Stomach smooth muscle (tissue), 2 donors: ENCODE results near the gene HINT2.

ENCODE experiments used
- H3K27ac ChIP-seq: one replicate; pipeline ENCODE4 v1.7.0; 2013; ENCODE audit warnings: mild to moderate bottlenecking, low read length, inconsistent platforms
- H3K27me3 ChIP-seq, 2 donors: one replicate each; pipeline ENCODE4 v1.7.0; 2013; ENCODE audit warnings: low read length in 2 of 2; ENCODE audit not compliant: insufficient read depth in 2 of 2, control insufficient read depth in 1 of 2
- H3K36me3 ChIP-seq, 2 donors: one replicate each; pipeline ENCODE4 v1.7.0; 2013; ENCODE audit warnings: low read length in 2 of 2; ENCODE audit not compliant: control insufficient read depth in 2 of 2, insufficient read depth in 2 of 2
- H3K4me1 ChIP-seq: one replicate; pipeline ENCODE4 v1.7.0; 2013; ENCODE audit warnings: low read length; ENCODE audit not compliant: control insufficient read depth, insufficient read depth
- H3K4me3 ChIP-seq, 2 donors: one replicate each; pipeline ENCODE4 v1.7.0; 2013; ENCODE audit warnings: low read length in 2 of 2
- H3K9ac ChIP-seq, 2 donors: one replicate each; pipeline ENCODE4 v1.7.0; 2013; ENCODE audit warnings: low read length in 2 of 2, mild to moderate bottlenecking in 1 of 2
- H3K9me3 ChIP-seq, 2 donors: one replicate each; pipeline ENCODE4 v1.7.0; 2013; ENCODE audit warnings: low read length in 2 of 2; ENCODE audit not compliant: control insufficient read depth in 2 of 2
- donor health status: healthy.
- donor health status: Pancreatic carcinoma.

Gene HINT2

DNA sequence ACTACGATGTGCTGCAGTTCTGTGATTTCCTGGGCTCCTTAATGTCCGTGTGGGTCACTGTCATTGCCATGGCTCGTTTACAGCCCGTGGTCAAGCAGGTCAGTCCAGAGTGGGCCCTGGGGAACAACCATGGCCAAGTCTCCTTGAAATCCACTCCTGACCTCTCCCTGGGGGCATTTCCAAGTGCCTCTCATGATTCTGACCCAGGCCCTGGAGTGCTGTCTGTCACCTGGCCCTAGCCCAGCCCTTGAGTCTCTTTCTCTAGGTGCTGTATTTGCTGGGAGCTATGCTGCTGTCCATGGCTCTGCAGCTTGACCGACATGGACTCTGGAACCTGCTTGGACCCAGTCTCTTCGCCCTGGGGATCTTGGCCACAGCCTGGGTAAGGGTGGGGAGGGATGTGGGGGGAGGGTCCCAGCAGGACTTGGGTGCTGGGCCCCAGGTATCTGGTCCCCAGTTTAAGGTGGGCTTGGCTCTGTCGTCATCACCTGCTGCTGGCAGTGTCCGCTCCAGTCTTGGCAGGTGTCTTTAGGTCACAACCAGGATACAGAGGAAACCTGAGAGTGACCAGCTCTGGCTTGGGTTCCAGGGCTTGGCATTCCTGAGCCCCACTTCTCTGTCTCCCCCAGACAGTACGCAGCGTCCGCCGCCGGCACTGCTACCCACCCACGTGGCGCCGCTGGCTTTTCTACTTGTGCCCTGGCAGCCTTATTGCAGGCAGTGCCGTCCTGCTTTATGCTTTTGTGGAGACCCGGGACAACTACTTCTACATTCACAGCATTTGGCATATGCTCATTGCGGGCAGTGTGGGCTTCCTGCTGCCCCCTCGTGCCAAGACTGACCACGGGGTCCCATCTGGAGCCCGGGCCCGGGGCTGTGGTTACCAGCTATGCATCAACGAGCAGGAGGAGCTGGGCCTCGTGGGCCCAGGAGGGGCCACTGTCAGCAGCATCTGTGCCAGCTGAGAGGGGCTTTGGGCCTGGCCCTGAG is 38.3 kb upstream of the HINT2 start:
- H3K9ac ChIP-seq = no peak overlapping the region
- H3K9me3 ChIP-seq = no peaks in the 10 kb centered on the region
- H3K4me1 ChIP-seq = peaks cover 3% of the 10 kb centered on the region
- H3K27ac ChIP-seq = no peak overlapping the region
- no peak overlapping the region for H3K4me3 ChIP-seq
- H3K36me3 ChIP-seq = peaks cover 13 to 14% of the 10 kb centered on the region in 2 donors
- no peaks in the 10 kb centered on the region for H3K27me3 ChIP-seq

DNA sequence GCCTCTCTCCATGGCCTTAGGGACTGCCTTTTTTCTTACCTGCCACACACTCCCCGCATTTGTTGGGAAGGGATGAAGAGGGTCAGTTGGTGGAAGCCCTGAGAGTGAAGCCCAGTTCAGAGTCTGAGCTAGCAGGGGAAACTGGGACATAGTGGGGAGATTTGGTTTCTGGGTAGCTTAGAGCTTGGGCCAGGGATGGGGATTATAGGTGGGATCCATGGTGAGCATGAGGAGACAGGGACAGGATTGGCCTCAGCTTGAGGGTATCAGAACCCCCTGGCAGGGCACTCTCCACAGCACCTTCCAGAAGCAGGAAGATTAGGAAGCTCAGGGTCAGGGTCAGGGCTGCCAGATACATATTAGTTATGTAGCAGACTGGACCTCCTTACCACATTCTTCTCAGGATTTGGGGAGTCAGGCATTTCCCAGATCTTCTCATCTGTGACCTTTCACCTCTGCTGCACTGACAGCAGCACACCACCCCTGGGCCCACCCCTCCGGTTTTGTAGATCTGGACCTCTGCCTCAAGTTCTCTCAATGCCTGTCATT is 37.5 kb upstream of the HINT2 start:
- Histone ChIP-seq H3K4me1 (peaks cover 12% of the 10 kb centered on the region), H3K27me3 (no peaks in the 10 kb centered on the region), H3K9ac (no peak overlapping the region), H3K4me3 (no peak overlapping the region), H3K9me3 (no peaks in the 10 kb centered on the region), H3K36me3 (peaks cover 13 to 14% of the 10 kb centered on the region in 2 donors), H3K27ac (no peak overlapping the region)

DNA sequence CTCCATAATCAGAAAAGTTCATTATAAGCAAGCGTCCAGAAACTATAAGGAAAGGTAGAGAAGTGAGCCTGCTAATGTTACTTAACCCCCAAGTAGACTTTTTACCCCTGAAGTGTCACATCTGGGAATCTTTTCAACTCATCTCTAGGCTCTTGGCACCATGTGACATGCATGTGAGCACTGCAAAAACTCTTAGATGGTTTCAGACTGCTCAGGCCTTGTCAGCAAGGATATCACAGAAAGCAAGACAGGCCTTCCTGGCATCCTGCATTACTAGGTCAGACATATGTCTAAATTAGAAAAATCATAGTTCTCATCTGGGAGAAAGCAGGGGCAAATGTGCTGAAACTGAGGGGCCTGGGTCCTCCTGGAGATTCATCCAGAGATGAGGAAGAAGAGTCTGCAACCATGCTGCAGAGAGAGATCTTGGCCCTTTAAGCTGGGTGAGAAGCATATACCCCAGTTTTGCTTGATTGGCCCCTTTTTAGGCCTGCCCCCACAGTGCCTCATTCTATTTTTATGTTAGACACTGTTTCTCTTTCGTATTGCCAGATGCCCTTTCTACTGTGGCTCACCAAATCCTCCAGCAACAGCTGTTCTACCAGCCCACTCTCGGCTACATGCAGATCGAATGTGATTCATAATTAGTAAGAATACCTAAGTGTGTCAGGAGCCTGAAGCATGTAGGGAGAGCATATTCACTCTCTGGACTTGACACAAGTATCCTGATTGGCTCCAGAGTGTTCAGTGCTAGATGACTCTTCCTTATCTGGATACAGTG is 33.1 kb upstream of the HINT2 start:
- peaks cover 44% of the 10 kb centered on the region for H3K4me1 ChIP-seq
- H3K36me3 ChIP-seq = peaks cover 11 to 17% of the 10 kb centered on the region in 2 donors
- peak overlapping the region; percentile 23 to 47 for H3K9ac ChIP-seq
- H3K27me3 ChIP-seq = no peaks in the 10 kb centered on the region
- no peaks in the 10 kb centered on the region for H3K9me3 ChIP-seq
- H3K4me3 ChIP-seq = peak overlapping the region in 1 of 2 donors; percentile 15
- peak overlapping the region; percentile 76 for H3K27ac ChIP-seq

DNA sequence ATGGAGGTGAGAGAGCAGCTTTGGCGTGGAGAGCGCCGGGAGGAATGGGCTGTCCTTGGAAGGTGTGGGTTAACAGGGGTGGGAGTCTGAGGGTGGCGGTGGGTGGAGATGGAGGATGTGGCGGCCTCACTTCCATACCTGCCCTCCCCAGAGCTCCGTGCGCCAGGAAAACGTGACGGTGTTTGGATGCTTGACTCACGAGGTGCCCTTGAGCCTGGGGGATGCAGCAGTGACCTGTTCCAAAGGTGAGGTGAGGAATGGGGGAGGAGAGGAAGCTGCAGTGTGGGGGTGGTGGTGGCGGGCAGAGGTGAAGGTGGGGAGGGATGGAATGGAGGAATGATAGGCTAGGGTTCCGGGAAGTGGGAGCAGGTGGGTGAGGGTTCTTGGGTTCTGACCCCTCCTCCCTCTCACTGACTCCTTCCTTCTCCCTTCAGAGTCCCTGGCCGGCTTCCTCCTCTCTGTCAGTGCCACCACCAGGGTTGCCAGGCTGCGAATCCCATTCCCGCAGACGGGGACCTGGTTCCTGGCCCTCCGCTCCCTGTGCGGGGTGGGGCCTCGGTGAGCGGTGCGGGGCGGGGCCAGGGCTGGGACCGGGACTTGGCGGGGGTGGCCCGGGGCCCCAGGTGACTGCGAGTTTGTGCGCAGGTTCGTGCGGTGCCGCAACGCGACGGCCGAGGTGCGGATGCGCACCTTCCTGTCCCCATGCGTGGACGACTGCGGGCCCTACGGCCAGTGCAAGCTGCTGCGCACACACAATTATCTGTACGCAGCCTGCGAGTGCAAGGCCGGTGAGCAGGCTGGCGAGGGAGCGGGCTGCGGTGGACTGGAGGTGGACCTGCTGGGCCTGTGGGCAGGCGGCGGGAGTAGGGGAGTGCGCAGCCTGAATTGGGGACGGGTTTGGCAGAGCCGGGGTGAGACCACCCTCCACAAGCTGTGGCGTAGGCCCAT is 31.3 kb upstream of the HINT2 start:
- peaks cover 14 to 16% of the 10 kb centered on the region in 2 donors for H3K36me3 ChIP-seq
- peak overlapping the region; percentile 76 for H3K27ac ChIP-seq
- H3K27me3 ChIP-seq = no peaks in the 10 kb centered on the region
- H3K9ac ChIP-seq = peak overlapping the region in 1 of 2 donors; percentile 2
- peaks cover 44% of the 10 kb centered on the region for H3K4me1 ChIP-seq
- H3K9me3 ChIP-seq = no peaks in the 10 kb centered on the region
- H3K4me3 ChIP-seq = peak overlapping the region in 1 of 2 donors; percentile 15

DNA sequence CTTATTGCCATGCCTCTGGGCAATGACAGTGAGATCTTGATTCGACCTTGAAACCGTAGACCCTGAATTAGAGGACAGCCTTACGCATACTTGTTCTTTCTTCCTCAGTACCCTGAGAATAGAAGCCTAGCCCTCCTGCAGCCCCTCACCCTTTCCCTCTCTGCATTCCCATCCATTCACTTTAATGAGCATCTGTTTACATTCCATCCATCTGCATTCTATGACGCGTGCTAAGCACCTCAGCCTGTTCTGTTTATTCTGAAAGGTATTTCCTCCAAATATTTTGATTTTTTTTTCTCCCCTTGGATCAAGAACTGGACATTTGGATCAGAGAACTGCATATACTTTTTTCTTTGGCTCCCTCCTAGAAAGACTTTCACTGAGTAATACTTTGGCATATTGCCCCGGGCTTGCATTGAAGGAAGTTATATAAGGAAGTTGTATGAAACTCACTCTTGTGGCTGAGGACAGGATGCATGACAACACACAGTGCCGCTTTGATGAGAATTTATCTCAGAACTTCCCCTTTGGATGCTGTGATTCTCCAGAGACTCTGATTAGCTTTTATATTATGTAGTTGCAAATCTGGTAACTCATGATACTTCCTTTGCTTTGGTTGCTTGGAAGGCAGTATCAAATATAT is 29.9 kb upstream of the HINT2 start:
- Histone ChIP-seq H3K36me3 (peaks cover 14 to 16% of the 10 kb centered on the region in 2 donors), H3K9me3 (no peaks in the 10 kb centered on the region), H3K4me1 (peaks cover 44% of the 10 kb centered on the region), H3K27me3 (no peaks in the 10 kb centered on the region), H3K9ac (peak overlapping the region; percentile 2 to 62), H3K27ac (peak overlapping the region; percentile 76), H3K4me3 (peak overlapping the region in 1 of 2 donors; percentile 36)

DNA sequence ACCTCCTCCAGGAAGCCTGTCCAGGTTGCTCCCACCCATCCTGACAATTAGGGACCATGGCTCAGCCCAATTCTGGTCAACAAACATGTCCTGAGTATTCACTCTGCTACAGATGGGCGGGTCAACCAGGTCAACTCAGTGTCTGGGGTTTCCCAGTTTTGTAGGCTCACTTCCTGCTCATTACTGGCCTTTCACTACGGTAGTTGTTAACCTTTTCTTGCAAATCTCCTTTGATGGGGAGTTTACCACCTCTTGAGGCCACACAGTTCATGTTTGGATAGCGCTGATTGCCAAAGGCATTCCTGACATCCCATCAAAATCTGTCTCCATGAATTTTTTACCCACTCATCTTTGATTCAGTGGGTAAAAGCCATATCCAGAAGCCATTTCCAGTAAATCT is 28.0 kb upstream of the HINT2 start:
- Histone ChIP-seq H3K9me3 (no peaks in the 10 kb centered on the region), H3K27ac (no peak overlapping the region), H3K36me3 (peaks cover 14 to 16% of the 10 kb centered on the region in 2 donors), H3K9ac (no peak overlapping the region), H3K4me1 (peaks cover 36% of the 10 kb centered on the region), H3K27me3 (no peaks in the 10 kb centered on the region), H3K4me3 (no peak overlapping the region)

DNA sequence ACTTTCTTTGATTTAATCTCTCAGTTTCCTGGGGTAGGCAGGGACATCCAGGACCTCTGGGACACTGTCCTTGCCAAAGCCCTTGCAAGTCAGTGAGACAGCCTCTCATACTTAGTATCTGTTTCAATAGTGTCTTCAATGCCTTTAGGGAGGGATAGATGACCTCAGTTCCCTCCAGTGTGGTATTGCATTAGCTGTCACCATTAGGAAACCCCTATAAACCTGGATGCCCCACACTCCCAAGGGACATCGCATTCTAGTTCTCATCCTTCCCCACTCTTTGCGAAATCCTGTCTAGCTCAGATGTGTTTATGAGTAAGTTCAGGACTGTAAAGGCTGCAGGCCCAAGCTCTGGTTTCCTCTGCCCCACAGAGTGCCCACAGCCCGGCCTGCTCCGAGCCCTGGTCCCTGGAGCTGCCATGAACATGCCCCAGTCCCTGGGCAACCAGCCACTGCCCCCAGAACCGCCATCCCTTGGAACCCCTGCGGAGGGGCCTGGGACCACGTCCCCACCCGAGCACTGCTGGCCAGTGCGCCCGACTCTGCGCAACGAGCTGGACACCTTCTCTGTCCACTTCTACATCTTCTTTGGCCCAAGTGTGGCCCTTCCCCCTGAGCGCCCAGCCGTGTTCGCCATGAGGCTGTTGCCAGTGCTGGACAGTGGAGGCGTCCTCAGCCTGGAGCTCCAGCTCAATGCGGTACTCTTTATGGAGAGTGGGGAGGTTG is 27.3 kb upstream of the HINT2 start:
- peaks cover 30% of the 10 kb centered on the region for H3K4me1 ChIP-seq
- no peak overlapping the region for H3K27ac ChIP-seq
- no peaks in the 10 kb centered on the region for H3K9me3 ChIP-seq
- H3K4me3 ChIP-seq = no peak overlapping the region
- H3K36me3 ChIP-seq = peaks cover 12 to 14% of the 10 kb centered on the region in 2 donors
- H3K9ac ChIP-seq = no peak overlapping the region
- H3K27me3 ChIP-seq = no peaks in the 10 kb centered on the region

DNA sequence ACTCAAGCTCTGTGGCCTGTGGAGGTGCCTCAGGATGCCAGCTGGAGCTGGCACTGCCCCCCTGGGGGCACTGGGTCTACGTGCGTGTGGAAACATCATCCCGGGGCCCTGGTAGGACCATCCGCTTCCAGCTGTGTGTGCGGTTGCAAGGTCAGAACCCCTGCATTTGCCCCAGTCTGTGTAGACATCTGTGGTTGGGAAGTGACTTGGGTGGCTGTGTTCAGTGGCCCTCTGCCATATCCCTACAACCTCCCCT is 26.7 kb upstream of the HINT2 start:
- H3K9ac ChIP-seq = no peak overlapping the region
- H3K36me3 ChIP-seq = peaks cover 6 to 8% of the 10 kb centered on the region in 2 donors
- no peak overlapping the region for H3K27ac ChIP-seq
- H3K4me1 ChIP-seq = peaks cover 25% of the 10 kb centered on the region
- H3K4me3 ChIP-seq = no peak overlapping the region
- H3K27me3 ChIP-seq = no peaks in the 10 kb centered on the region
- H3K9me3 ChIP-seq = no peaks in the 10 kb centered on the region

DNA sequence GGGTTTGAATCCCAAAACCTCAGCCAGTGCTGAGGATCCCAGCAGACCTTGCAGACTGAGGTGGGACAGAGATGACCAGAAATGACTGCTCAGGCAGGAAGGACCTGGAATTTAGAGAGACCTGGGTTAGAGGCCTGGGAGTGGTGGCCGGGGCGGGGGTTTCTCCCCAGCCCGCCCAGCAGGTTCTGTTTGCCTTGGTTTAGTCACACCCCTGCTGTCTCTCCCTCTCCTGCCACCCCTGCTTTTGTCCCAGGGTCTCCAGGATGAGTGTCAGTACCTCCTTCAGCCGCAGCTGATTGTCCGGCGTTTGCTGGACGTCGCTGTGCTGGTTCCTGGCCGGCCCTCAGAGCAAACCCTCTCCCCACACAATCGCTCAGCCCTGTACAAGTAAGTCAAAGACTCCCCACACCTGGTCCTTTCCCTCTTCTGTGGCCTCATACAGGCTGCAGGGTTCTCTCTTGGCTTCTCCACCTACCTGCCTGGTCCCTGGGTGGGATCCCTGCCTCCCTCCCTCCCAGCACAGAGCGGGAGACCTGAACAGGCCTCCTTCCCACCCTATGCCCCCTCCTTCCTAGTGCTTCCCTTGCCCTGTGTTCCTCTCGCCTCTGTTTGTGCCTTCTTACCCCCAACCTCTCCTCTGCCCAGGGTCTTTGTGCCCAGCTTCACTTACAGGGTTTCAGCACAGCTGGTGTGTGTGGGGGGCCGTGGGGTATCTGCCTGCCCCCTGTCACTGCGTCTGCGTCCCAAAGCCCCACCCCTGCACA is 26.2 kb upstream of the HINT2 start:
- peaks cover 4 to 8% of the 10 kb centered on the region in 2 donors for H3K36me3 ChIP-seq

More for the DNA sequence above, 26.2 kb upstream of the HINT2 start:
- Histone ChIP-seq H3K9ac (no peak overlapping the region), H3K9me3 (no peaks in the 10 kb centered on the region), H3K4me3 (no peak overlapping the region), H3K27me3 (no peaks in the 10 kb centered on the region), H3K27ac (no peak overlapping the region), H3K4me1 (peaks cover 20% of the 10 kb centered on the region)
